ENCODE measurements around the gene BIRC5.

- no peak for TF ChIP-seq POLR2A (IDR thresholded peaks at IDR 0.05)
- no peak for TF ChIP-seq CTCF (IDR thresholded peaks at IDR 0.05)
- no peak for TF ChIP-seq EP300 (IDR thresholded peaks at IDR 0.05)
- no peak for TF ChIP-seq POLR2AphosphoS5 (IDR thresholded peaks at IDR 0.05)
These were observed 49.8 kb downstream of the BIRC5 start for GRCh38 chr17:78263736-78264340.

All from stomach (tissue), 4 donors.